Activated CD8-positive, alpha-beta memory T cell treated with anti-CD3 and anti-CD28 coated beads for 4 hours (primary cell): ENCODE data around the gene RAI1.

Experiments
- DNase-seq, 2 donors: peaks; one replicate each; pipeline ENCODE4 v3.0.0-alpha.2; 2020; ENCODE audit warnings: low read depth in 2 of 2

The RAI1 gene

GRCh38 chr17:17845046-17845775 lies 164.0 kb downstream of the RAI1 start:
- no peak for DNase-seq

GRCh38 chr17:17846003-17846402 lies 164.7 kb downstream of the RAI1 start:
- no peak for DNase-seq

- no peak for DNase-seq
These were observed 165.4 kb downstream of the RAI1 start for GRCh38 chr17:17846645-17847044.

GRCh38 chr17:17847118-17847689 lies 165.9 kb downstream of the RAI1 start:
- DNase-seq: no peak

- DNase-seq: no peak
These were observed 166.5 kb downstream of the RAI1 start for GRCh38 chr17:17847726-17848125.

GRCh38 chr17:17848311-17849082 lies 167.2 kb downstream of the RAI1 start:
- DNase-seq: no peak

GRCh38 chr17:17849147-17849820 lies 168.0 kb downstream of the RAI1 start:
- peak; percentile 70 to 83 for DNase-seq

- DNase-seq: peak; percentile 29 to 38
These were observed 168.7 kb downstream of the RAI1 start for GRCh38 chr17:17849845-17850373.

GRCh38 chr17:17851103-17852002 lies 170.1 kb downstream of the RAI1 start:
- DNase-seq: no peak

- DNase-seq: no peak
These were observed 171.7 kb downstream of the RAI1 start for GRCh38 chr17:17852930-17853329.

GRCh38 chr17:17853811-17854447 lies 172.7 kb downstream of the RAI1 start:
- DNase-seq: no peak

- no peak for DNase-seq
These were observed 174.7 kb downstream of the RAI1 start for GRCh38 chr17:17855976-17856375.

GRCh38 chr17:17856386-17856785 lies 175.1 kb downstream of the RAI1 start:
- no peak for DNase-seq

- DNase-seq: no peak
These were observed 176.2 kb downstream of the RAI1 start for GRCh38 chr17:17857496-17857895.

- peak; percentile 35 to 54 for DNase-seq
These were observed 178.9 kb downstream of the RAI1 start for GRCh38 chr17:17859909-17860765.

GRCh38 chr17:17860766-17861107 lies 179.5 kb downstream of the RAI1 start:
- DNase-seq: no peak
